H1 (cell line): ENCODE measurements around the gene MTPN. TPM values are rescaled to one million over a fixed set of nuclear protein-coding genes. Genes with fewer than 3 reads are reported as not detected.

Source experiments
- SUZ12 ChIP-seq: fragments of 200-600 bp; sonication (generic); IDR thresholded peaks from 2 replicates; pipeline ENCODE4 v1.6.1; 2012; ENCODE audit warnings: mild to moderate bottlenecking, inconsistent platforms, low read length, moderate library complexity, mixed read lengths
- YY1 ChIP-seq: IDR thresholded peaks from 2 replicates; pipeline ENCODE4 v1.6.1; 2011; ENCODE audit warnings: low read depth, mild to moderate bottlenecking, low read length
- polyA plus RNA-seq, 7 experiments: library from polyadenylated mRNA; depleted of rRNA in 3 of 7; stranded (reverse) in 5 of 7; unstranded in 2 of 7; fragments of >200 nt in 5 of 7; fragments of 200-250 nt in 2 of 7; gene quantifications; 1 replicate in 5 of 7; 2 replicates in 1 of 7; 4 replicates in 1 of 7; pipeline versions ENCODE4 v1.2.1 to v1.2.3, GENCODE V29; 2011 to 2013; ENCODE audit warnings: missing spikeins in 2 of 7, mixed read lengths in 2 of 7
- total RNA-seq: library from RNA; stranded (reverse); fragmentation: NEBNext Ultra II Directional; extraction: Animal tissue kit (Norgen Biotek cat#: 25700); gene quantifications from 2 replicates; pipeline ENCODE4 v1.2.1, GENCODE V29; 2021
- TF ChIP-seq, protein P1 (sequence below): IDR thresholded peaks from 2 replicates; pipeline ENCODE4 v1.6.1; 2012; ENCODE audit warnings: low read length, inconsistent platforms

Gene MTPN
- total and polyA plus RNA-seq, 2 of the 8 experiments (the other 6 are each of a cell fraction or from before 2014, with no cell fraction given) = 33.0 to 101 TPM

DNA sequence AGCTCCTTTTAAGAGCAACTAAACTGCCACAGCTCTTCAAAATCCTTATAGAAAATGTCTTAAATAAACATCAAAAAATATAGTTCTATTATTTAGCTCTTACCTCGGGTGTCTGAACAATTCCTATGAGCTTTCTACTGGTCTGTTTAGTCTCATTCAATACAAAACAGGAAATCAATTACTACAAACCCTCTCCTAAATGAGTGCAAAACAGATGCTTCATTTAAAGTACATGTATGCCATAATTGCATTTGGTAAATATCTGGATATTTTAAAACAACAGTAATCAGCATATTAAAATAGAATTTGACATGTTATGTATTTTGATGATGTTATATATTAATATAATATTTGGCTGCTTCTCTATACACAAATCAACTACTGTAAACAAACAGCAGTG is 38.5 kb upstream of the MTPN start (continued):
- TF ChIP-seq, protein P1, sequence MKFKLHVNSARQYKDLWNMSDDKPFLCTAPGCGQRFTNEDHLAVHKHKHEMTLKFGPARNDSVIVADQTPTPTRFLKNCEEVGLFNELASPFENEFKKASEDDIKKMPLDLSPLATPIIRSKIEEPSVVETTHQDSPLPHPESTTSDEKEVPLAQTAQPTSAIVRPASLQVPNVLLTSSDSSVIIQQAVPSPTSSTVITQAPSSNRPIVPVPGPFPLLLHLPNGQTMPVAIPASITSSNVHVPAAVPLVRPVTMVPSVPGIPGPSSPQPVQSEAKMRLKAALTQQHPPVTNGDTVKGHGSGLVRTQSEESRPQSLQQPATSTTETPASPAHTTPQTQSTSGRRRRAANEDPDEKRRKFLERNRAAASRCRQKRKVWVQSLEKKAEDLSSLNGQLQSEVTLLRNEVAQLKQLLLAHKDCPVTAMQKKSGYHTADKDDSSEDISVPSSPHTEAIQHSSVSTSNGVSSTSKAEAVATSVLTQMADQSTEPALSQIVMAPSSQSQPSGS = no peak
- TF ChIP-seq YY1 (no peak), SUZ12 (no peak)
